A549 treated with CORT108297 at 1 μM for 4 hours (cell line): ENCODE results near the gene GOLGA6L6. TPM values are rescaled to one million over a fixed set of nuclear protein-coding genes. Genes with fewer than 3 reads are reported as not detected.

Experiments used
- total RNA-seq: library from RNA; stranded (reverse); fragments of 200-300 nt; extraction: Qiagen RNA extraction; gene quantifications from 5 replicates; pipeline ENCODE4 v1.2.3, GENCODE V29; 2022

The GOLGA6L6 gene
- total RNA-seq = not detected in 5 replicates

GRCh38 chr15:20541700-20542099 lies at the start of gene GOLGA6L6:
Gene GOLGA6L6, minus strand, starts transcription at chr15:20541800. Its CDS starts 91 bp downstream, at chr15:20541709.

